Mesenteric fat pad (tissue), 1 donor: Measurements from ENCODE around the gene RBFOX2. TPM values are rescaled to one million over a fixed set of nuclear protein-coding genes. Genes with fewer than 3 reads are reported as not detected.
"Not testable (repeated sequence)": the region's sequence is repeated elsewhere in the genome, so short reads cannot be mapped to it uniquely, and the experiment has no call there.

Experiments
- DNase-seq: peaks from one replicate; pipeline ENCODE4 v3.0.0-alpha.2; 2020; ENCODE audit warnings: low spot score
- total RNA-seq: library from RNA; stranded (reverse); fragmentation: NEBNext Ultra II Directional; extraction: Animal tissue kit (Norgen Biotek cat#: 25700); gene quantifications from one replicate; pipeline ENCODE4 v1.2.1, GENCODE V29; 2021
- donor health status: DM: yes; HTN: yes; CAD: no.

RBFOX2 gene
- total RNA-seq, 1 donor from 2014 or later: 50.1 TPM

DNA sequence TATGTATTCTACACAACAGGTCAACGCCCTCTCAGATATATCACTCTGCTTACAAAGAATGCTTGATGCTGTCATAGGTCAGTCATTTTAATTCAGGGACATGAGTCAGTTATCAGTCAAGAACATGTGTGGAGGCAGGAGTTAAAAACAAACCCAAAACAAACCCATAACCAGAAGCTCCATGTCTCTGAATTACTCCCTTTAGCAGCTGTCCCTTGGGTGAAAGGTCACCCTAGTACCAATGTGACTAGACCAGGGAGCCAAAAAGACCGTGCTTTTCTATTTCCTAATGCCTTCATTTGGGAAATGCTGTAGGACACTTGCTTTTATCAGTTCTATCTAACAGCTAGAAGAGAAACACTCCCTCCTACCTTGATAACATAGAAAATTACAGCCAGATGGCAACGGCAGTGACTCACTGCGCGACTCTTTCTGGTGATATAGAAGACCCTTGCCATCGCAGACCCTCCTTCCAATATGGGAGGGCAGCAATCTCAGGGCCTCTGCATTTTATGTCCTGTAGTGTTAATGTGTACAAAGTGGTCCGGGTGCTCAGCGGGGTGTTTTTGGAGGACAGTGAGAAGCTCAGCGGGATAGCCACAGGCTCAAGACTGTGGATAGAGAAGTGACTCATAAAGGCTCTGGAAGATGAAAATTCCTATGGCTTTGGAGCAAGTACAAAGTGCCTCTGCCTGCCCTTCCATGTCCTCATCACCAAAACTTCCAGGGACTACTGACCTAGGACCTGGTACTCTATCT lies 286.1 kb downstream of the RBFOX2 start:
- no peak for DNase-seq

DNA sequence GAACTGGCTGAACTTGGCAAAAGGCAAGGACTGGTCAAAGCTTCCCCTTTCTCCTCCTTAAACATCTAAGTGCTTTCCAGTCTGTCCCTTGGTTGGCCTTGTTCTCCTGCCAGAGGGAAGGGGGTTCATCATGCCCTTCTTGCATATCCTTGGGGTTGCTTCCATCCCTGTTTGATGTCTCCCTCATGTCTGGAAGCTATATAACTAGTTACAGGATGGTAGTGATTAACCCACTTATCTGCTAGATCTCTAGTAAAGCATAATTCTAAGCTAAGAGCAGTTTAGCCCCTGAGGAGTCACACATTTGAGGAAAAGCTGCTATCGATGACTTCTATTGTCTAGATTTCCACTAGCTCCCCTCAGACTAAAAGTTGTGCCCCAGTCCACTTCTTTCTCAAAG lies 288.0 kb downstream of the RBFOX2 start:
- no peak for DNase-seq

DNA sequence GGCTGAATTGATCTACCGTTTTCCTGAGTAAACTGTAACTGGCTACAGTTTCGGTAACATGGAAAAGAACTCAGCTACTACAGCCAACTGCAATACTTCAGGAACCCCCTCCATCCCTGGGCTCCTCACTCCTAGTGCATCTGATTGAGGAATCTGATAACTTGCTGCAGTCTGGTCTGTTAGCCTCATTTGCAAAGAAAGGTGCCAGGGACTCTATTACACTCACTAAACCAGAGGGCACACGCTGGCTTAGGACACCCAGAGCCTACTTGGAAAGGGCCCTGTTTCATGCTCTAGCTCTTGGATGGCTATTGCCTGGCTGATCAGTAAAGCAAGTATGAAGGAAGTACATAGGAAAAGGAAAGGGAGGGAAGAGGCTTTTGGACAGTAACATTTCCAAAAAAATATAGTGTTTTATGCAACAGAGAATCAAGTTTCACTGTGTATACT lies 288.7 kb downstream of the RBFOX2 start:
- DNase-seq: no peak

DNA sequence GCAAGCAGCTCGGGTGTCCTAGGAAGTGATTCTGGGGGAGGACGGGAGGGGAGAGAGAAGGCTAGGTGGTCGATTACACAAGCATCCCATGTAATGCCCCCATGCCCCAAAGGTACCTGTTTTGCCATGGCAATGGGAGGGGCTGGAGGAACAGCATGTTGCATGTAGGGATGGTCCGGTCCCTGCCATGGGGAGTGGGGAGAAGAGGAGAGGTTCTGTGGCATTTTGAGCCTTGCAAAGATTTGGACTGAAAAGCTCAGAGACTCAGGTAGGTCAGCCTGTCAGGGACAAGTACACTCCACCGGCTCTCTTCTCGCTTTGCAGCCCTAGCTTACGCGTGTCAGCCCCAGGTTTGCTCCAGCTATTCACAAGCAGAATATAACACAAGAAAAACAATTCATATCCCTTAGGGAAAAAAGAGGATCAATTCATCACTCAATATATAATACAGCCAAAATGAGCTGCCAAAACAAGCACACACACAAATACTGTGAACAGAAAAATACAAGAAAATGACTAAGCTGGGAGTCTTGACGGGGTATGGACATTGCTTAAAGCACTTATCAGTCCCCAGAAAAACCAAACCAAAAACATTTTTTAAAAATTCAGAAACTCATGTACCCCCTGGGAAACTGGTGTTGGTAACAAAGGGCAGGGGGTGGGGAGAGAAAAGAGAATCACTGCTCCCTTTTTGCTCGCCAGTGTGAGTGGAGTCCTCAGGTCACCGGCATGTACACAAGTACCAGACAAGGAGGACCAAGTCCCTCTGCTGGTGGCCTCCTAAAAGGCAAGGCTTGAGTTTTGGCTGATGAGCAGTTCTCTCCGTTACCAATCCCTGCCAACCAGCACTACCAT lies 289.3 kb downstream of the RBFOX2 start:
- no peak for DNase-seq

DNA sequence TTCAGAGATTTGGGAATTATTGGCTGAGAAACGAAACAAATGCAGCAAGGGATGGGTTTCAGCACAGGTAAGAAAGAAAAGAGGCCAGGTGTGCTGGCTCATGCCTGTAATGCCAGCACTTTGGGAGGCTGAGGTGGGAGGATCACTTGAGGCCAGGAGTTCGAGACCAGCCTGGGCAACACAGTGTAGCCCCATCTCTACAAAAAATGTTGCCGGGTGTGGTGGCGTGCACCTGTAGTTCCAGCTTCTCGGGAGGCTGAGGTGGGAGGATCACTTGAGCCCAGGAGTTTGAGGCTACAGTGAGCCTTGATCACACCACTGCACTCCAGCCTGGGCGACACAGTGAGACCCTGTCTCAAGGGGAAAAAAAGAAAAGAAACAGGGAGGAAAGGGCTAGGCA lies 290.7 kb downstream of the RBFOX2 start:
- not testable (repeated sequence) for DNase-seq

DNA sequence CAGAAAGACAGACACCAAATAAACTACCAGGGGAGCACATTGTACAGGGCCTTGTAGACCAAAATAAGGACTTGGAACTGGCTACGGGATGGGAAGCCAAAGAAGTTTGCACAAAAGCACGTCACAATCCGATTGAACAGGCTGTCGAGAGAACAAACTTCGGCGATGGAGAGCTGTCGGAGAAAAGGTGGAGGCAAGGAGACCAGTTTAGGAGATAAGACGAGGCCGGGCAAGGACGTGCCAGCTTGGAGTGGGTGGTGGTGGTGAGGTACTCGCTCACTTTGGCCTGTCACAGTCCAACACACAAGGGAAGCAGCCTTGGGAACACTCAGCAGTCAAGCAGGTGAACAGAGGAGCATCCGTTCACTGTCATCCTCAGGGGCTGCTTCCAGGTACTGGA lies 291.9 kb downstream of the RBFOX2 start:
- DNase-seq: no peak

DNA sequence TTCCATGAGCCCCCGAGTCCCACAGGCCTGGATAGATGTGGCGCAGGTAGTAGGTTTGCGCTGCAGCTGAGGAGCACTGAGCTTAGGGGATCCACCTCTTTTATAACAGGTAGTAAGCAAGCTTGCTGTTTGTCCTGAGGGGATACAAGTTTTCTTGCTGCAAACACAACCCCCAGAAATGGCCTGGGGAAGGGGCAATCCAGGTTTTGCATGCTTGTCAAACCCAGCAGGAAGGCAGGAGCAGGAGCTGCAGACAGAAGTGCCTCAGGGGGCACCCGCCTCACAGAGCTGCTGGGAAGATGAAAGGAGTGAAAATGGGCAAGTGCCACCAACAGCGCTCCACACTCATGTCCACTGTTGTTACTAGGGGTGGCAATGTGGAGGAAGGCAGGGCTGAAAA lies 292.5 kb downstream of the RBFOX2 start:
- no peak for DNase-seq

DNA sequence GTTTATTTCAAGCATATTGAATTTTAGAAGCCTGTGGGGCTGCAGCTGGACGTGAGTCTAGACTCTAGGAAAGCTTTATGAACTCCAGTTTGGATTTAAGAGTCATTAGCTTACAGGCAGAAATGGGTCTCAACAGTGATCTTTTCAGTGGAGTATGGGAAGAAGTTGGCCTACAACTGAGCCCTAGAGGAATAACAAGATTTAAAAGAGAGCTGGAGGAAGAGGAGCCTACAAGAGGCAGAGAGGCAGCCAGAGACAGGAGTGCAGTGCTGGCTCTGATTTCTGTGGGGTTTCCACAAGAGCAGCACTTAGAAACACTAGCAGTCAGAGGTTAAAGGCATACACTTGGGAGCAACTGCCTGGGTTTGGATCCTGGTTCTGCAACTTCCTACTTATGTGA lies 293.1 kb downstream of the RBFOX2 start:
- DNase-seq: no peak

DNA sequence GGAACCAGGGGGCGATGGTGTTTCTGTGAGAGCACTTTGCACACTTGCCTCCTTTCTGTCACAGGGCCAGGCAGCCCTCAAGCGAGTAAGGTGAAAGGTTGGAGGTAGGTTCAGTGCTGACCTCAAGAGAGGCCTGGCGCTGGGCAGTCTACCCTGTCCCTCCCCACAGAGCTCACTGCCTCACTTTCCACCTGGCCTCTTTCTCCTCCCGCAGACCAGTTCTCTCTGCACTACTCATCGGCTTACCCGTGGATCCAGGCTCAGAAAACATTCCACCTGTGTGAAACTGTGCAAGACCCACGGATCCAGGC lies 294.2 kb downstream of the RBFOX2 start:
- no peak for DNase-seq

DNA sequence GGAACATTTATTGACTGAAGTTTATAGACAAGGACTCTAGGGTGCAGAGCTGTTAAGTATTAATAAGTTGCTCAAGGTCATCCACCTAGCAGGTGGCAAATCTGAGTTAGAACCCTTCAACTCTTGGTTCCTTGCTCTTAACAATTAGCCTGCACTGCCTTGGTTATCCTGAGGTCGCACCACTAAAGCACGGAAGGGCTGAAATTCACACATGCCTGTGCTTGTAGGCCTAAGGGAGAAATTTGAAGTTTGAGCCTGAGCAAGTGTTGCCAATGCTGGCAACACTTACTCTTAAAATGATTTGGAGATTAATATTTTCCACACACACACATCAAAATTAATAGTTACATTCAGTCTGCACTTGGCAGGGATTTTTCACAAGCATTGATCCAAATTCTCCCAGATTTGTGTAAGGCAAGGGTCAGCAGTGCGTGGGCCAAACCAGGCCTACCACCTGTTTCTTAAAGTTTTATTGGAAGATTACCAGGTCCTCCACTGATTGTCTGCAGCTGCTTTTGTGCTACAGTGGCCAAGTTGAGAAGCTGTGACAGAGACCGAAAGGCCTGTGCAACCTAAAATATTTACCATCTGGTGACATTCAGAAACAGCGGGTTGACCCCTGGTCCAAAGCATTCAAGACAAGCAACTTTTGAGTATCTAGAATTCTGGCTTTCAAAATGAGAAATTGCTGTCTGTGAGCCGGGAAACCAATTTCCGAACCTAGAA lies 294.7 kb downstream of the RBFOX2 start:
- no peak for DNase-seq

DNA sequence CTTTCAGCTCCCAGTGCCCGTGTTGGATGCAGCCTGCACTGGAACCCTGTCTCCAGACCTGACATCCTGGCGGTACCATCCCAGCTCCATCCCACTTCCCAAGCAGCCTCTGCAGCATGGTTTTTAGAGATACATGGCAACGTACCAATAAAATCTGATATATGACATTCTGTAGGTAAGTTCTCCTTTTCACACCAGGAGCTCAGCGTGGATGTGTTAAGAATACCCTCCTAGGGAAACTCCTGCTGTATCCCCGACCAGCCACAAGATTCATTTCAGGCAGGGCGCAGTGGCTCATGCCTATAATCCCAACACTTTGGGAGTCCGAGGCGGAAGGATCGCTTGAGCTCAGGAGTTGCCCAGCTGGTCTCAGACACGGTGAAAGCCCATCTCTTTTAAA lies 295.6 kb downstream of the RBFOX2 start:
- DNase-seq: no peak

DNA sequence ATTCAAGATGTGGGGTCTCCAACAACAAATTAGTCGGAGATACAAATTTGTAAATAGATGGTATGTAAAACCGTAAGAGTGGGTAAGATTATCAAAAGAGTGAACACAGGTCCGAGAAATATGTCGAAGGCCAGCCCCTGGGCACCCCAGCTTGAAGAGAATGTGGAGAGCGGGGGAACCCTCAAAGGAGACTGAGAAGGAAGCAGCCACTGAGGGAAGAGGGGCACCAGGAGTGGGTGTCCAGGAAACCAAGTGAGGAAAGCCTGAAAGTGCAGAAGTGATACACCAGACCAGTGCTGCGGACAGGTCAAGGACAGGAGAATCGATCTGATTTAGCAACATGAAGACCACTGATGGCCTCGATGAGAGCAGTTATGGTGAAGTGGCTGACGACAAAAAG lies 296.5 kb downstream of the RBFOX2 start:
- no peak for DNase-seq

DNA sequence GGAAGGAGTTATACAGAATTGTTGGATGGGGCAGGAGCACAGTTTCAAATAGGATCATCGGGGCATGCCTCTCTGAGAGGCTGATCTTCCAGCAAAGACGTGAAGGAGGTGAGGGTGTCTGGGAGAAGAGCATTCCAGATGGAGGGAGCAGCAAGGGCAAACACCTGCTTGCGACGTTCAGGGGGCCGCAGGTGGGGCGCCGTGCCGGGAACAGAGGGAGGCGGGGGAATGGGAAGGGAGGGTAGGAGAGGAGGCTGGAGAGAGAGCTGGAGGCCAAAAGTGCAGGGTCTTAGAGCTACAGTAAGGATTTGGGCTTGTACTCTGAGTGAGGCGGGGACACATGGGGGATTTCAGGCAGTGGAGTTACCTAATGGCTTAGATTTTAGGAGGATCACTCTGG lies 297.3 kb downstream of the RBFOX2 start:
- DNase-seq: no peak

DNA sequence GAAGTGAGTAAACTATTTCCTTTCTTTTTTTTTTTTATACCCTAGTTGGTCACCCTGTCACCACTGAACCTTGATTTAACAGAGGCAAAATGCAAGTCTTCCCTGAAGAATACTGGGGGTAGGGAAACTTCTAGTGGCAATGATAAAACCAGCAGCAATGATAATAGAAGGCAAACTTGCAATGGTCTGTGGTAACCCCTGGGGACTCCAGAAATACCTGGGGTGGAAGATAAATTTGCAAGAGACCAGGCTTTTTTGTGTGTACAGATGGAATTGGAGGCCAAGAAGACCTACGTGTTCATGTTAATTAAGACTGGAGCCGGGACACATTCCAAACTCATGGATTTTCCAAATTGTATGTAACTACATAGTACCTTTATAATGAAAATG lies 299.3 kb downstream of the RBFOX2 start:
- no peak for DNase-seq

DNA sequence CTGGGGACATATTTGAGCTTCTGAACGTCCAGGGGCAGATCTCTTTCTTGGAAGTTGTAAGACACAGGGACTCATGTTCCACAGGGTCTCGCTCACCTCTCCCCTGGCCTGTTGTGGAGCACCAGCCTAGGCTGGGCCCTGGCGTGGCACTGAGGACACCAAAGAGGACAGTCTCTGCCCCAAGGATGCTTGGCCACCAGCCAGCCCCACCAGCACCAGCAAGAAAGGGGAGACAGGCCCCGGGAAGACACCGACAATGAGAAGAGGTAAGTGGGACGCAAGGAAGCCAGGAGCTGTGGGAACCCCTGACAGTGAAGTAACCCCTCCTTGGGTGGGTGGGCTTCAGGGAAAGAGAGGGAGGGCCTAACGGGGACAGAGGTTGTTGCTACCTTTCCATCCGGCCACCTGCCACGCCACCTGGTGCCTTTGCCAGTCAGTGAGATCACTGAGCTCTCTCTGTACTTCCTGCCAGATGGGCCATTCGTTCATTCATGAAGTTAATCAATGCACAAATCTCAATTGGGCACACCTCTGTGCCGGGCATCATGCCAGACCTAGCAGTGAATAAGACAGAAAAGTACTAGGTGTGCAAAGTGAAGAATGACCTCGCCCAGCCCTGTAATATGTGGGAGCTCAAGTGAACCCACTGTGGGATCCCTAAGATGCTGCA lies 299.9 kb downstream of the RBFOX2 start:
- no peak for DNase-seq

DNA sequence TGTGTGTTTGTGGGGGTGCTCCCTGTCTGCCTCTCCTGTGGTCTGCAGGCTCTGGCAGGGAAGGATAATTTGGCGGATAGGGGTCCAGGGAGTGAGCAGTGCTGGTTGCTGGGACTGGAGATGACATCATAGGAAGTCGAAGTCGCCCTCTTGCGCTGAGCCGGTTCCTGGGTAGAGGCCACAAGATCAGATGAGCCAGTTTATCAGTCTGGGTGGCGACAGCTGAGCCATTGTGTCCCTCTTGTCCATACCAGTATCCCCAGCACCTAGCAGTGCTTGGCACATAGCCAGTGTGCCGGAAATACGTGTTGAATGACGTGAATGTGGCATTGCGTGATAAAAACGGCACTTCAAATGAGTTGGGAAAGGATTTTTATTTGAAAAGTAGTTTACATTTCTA lies 301.2 kb downstream of the RBFOX2 start:
- no peak for DNase-seq

DNA sequence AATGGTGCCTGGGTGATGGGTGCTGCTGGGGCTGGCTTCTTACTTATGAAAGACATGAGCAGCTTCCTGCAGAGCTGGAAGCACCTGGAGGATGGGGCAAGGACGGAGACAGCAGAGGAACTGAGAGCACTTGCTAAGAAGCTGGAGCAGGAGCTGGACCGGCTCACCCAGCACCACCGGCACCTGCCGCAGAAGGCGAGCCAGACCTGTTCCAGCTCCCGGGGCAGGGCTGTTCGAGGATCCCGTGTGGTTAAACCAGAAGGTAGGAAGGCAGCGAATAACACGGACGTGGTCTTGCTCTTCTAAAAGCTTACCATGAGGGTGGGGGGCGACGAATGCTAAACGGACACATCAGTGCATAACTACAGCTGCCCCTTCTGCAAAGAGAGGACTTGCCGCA lies 301.7 kb downstream of the RBFOX2 start:
- DNase-seq: no peak

DNA sequence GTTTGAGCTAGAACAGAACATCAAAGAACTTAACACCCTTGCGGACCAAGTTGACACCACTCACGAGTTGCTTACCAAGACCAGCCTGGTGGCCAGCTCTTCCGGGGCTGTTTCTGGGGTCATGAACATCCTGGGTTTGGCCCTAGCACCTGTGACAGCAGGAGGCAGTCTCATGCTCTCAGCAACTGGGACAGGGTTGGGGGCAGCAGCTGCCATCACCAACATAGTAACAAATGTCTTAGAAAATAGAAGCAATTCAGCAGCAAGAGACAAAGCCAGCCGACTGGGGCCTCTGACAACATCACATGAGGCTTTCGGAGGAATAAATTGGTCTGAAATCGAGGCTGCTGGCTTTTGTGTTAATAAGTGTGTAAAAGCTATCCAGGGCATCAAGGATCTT lies 302.2 kb downstream of the RBFOX2 start:
- no peak for DNase-seq

DNA sequence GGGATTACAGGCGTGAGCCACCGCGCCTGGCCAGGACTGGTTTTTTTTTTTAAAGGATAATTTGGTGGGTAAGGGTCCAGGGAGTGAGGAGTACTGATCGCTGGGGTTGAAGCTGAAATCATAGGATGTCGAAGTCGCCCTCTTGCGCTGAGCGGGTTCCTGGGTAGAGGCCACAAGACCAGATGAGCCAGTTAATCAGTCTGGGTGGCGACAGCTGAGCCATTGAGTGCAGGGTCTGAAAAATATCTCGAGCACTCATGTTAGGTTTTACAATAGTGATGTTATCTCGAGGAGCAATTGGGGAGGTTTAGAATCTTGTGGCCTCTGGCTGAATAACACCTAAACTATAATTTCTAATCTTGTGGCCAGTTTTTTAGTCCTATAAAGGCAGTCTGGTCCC lies 303.1 kb downstream of the RBFOX2 start:
- DNase-seq: no peak

DNA sequence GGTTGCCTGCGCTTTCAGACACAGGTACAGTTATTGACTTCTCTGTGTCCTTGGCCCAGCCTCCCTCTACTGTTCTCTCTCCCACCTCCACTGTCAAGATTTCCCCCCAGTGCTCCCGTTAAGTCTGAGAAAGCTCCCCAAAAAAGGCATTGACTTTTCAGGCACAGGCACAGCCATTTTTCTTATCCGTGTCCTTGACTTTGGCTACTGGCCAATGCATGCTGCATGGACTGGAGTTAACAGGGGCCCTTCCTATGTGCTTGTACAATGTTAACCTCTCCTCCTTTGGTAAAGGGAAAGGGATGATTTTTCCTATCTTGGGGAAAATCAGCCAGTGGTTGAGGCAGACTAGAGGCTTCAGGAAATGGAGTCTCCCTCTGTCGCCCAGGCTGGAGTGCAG lies 306.7 kb downstream of the RBFOX2 start:
- no peak for DNase-seq

DNA sequence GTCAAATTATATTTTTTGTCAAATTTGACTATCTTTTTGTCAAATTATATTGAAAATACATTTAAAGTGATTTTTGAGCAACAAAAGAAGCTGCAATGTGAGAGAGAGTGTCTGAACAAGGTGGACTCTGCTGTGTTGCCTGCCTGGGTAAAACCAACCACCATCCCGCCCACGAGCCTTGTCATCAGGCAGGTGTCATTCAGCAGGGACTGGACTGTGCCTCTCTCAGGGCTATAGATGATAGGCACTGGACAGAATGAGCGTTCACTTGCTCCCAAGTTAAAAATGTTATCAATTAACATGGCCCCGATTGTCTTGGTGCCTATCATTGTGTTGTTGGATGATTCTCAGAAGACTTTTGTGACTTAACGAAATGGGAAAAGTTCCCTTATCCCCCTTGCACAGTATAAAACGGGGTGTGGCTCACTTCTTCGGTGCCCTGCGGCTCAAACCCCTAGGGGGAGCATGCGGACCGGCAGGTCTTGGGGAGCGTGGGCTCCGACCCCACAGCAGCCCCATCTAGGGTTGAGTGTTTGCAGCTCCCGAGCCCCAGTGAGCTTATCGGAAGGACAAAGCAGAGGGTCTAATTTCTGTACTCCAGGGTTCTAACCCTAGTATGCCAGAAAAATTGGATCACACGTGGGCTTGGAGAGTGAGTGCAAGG lies 309.3 kb downstream of the RBFOX2 start:
- no peak for DNase-seq
